Stimulated activated CD8-positive, alpha-beta memory T cell treated with anti-CD3 and anti-CD28 coated beads, Interleukin-4, amount 100 ng/mL, for 1 hour (primary cell): ENCODE measurements around the gene SH2D3C.
A peak's percentile ranks its signal among the peaks of the same experiment; 100 is the strongest.

Experiments
- DNase-seq, 2 donors: peaks; one replicate each; pipeline ENCODE4 v3.0.0-alpha.2; 2020; ENCODE audit warnings: low read depth in 2 of 2, low spot score in 1 of 2

SH2D3C gene

DNA sequence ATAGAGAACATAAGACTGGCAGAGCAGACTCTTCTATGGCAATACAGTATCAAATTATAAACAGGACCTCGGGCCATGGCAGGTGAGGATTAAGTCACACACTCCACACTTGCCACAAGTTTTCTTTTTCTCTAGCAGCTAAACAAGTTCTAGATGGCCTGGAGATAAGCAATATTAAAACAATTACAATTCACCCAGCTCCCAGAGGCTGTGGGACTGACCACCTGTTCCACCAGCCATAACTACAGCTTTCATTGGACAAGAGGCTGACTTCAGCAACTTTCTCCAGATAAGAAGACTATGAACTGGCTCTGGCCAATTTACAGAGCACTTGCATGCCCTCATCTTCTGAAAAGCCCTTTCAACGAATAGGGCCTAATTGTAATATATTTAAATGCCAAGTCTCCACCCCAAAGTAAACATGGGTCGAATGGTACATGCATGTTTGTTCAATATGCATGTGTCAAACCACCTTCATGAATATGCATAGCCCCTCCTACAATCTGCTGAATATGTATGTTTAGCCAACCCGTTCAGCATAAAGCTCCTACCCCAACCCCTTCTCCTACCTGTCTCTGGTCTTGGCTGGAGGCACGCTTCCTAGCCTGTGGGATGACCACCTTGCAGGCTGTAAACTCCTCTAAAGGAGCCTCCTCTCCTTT, 77.7 kb downstream of the SH2D3C start:
- no peak for DNase-seq

DNA sequence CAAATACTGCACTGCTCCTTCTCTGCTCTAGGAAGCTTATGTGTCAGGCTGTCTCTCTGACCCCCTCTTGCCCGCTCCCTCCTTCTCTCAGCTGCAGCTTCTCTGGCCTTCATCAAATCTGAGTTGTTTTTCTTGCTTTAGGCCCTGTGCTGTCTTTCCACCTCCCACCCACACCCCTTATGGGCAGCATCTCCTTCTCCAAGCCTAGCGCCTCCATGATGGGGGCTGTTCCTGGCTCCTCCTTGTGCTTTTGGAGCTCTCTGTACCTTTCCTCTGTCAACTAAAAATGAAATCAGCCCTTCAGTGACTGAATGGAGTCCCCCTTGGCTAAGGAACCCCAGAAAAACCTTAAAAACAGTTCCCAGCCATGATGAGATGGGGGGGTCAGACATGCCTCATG, 78.3 kb downstream of the SH2D3C start:
- DNase-seq, result no peak

DNA sequence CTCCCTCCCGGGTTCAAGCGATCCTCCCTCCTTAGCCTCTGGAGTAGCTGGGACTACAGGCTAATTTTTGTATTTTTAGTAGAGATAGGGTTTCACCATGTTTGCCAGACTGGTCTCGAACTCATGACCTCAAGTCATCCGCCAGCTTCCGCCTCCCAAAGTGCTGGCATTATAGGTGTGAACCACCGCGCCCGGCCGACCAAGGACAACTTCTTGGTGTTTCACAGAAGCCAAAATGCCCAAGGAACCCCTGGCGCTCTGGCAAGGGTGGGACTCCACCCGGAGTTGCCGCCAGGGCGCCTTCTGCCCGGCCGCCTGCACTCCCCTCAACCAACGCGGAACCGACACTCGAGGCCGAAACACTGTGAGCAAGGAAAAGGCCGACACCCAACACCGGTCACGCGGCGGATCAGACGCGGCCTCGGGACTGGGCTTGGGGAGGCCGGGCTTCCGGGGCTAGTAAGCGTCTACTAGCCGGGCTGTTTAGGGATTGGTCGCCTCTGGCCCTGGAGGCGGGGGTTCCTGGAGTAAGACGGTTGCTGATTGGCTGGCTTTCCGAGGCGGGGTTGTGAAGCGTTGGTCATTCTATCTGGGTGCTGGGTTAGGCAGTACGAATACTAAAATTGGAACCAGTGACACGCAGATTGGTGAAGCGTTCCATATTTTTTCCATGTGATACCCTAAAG, 79.3 kb downstream of the SH2D3C start:
- DNase-seq, result peak; percentile 58 to 73

DNA sequence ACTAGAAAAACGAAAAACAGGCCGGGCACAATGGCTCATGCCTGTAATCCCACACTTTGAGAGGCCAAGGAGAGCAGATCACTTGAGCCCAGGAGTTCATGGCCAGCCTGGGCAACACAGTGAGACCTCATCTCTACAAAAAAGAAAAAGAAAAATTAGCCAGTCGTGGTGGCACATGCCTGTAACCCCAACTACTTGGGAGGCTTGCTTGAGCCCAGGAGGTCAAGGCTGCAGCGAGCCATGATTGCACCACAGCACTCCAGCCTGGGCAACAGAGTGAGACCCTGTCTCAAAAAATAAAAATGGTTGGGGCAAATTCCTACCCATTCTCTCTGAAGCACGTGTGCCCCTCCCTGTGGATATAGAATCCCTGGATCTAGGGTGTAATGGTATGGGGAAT, 80.1 kb downstream of the SH2D3C start:
- no peak for DNase-seq

DNA sequence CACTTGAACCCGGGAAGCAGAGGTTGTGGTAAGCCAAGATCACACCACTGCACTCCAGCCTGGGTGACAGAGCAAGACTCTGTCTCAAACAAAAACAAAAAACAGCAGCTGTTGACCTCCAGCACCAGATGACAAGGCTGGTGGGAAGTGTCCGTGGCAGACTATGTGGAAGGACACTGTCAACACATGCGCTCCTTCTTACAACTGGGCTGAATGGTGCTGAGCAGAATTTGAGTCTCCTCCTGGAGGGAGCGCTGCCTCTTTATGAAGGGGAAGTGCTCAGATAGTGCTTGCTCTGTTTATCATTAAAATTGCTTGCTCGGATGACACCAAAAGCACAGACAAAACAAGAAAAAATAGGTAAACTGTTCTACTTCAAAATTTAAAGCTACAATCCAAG, 80.9 kb downstream of the SH2D3C start:
- no peak for DNase-seq

DNA sequence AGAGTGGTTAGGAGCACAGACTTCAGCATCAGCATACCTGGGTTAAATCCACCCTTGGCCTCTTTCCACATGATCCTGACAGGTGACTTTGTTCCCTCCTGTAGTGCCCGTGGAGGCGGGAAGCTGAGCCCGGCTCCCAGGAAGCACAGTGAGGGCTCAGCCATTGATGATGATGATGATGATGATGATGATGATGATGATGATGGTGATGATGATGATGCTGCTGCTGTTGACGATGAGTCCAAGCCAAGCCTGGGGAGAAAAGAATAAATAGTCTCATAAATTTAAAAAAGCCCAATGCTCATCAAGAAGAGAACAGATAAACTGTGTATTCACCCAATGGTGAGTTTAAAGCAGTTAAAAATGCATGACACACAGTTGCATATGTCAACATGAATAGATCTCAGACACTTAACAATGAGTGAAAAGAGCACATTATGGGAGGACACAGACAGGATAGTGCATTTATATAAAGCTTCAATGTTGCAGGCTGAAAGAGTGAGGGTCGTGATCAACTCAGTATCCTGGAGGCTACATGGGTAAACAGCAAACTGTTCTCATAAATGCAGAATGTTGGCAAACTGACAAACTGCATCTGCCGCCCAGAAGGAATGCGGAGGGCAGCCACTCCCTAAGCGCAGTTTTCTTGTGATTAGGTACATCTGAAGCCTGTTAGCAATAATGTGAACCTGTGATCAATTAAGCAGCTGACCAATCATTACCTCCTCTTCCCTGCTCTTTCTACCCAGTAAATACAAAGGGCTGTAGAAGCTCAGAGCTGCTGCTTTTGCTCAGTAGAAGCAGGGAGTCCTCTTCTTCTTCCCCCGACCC, 83.4 kb downstream of the SH2D3C start:
- DNase-seq, result no peak

DNA sequence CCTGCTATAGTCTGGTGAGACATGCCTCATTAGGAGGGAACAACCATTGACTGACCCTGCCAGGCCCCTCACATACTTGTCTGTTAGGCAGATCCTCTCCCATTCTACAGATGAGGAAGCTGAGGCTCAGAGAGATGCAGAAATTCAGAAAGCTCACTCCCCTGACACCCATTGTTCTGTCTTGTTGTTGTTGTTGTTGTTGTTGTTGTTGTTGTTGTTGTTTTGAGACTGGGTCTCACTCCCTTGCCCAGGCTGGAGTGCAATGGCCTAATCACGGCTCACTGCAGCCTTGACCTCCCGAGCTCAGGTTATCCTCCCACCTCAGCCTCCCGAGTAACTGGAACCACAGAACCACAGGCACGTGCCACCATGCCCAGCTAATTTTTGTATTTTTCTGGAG, 84.8 kb downstream of the SH2D3C start:
- no peak for DNase-seq

DNA sequence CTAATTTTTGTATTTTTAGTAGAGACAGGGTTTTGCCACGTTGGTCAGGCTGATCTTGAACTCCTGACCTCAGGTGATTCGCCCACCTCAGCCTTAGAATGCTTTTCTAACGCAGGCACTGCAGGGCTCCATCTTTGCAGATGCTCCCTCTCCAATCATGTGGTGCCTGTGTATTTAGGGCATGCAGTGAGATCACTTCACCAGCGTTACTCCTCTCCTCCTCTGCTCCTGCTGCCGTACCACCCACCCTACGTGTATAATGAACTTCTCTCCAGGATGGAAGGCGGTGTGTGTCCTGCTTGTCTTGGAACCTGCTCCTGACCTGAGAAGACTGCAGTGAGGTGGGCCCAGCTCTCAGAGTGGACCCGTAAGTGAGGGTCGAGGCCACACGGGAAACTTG, 85.3 kb downstream of the SH2D3C start:
- no peak for DNase-seq

DNA sequence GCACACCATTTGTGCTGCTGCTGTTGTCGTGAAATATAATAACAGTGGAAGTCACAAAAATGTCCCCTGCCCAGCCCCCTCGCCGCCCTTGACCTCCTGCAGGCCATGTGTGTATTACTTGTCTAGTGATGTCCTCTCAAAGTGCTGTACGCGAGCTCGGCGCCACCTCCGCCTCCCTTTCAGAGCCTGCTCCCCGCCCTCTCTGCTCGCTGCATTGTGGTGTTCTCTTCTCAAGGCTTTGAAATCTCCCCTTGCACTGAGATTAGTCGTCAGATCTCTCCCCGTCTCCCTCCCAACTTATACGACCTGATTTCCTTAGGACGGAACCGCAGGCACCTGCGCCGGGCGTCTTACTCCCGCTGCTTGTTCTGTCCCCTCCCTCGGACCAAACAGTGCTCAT, 86.4 kb downstream of the SH2D3C start:
- DNase-seq, result no peak

DNA sequence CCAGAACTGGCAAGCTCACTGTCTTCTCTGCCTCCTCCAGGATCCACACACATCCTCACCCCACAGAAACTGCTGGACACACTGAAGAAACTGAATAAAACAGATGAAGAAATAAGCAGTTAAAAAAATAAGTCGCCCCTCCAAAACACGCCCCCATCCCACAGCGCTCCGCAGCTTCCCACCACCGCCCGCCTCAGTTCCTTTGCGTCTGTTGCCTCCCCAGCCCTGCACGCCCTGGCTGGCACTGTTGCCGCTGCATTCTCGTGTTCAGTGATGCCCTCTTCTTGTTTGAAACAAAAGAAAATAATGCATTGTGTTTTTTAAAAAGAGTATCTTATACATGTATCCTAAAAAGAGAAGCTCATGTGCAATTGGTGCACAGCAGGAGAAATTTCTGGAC, 87.7 kb downstream of the SH2D3C start:
- no peak for DNase-seq

DNA sequence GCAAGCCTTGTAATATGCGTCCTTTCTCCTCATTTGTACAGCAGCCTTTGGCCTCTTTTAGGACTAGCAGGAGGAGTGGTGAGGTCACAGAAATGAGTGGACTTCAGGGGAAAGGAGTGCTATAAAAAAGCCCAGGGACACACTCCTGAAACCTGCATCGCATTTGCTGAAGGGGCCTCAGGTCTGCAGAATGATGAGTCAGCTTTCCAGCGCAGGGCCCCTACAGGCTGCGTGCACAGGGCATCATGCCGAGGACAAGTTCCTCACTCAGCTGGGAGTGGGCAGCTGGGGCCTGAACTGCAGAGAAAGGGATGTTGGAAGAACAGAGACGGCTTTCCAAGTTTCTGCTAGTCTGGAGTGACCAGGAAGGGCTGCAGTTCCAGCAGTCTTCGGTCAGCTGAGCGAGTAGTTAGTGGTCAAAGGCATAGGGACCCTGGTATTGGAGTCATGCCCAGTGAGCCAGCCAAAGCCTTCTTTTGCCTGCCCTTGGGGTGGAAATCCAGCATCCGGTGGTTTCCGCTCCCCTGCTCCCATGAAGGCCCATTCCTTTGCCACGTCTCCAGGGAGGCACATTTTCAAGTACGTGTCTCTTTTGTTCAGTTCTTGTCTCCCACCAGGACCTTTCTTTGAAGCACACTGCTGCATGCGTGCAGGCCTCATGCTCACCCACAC, 89.0 kb downstream of the SH2D3C start:
- DNase-seq, result no peak
